HCT116 (cell line): Measurements from ENCODE around the gene WWOX. TPM values are rescaled to one million over a fixed set of nuclear protein-coding genes. Genes with fewer than 3 reads are reported as not detected.

Experiments used
- ATAC-seq: fragments of 200-7000 bp; cut with Tn5 transposase; 2 replicates; pipeline ENCODE4 v1.9.1; 2020; ENCODE audit warnings: mild to moderate bottlenecking, moderate library complexity
- BruUV-seq: library from RNA; stranded (reverse); fragments of 400-500 nt; replicated peaks from 2 replicates; lab custom pipeline; 2021; lab: Mats Ljungman, UMichigan
- CTCF ChIA-PET: fragments of 300-600 bp; sonication (Branson Sonifier 250); formaldehyde crosslinking; loops from one replicate; lab custom pipeline; 2021; ENCODE audit warnings: antibody characterized with exemption; lab: Charles Lee
- POLR2A ChIA-PET: fragments of 300-600, 350-600 bp; sonication (Branson Sonifier 250); formaldehyde crosslinking; loops from one replicate; lab custom pipeline; 2021; ENCODE audit warnings: antibody characterized with exemption; lab: Charles Lee
- RAD21 ChIA-PET, 2 experiments: fragments of 300-600 bp; sonication (Branson Sonifier 250); formaldehyde crosslinking; loops; one replicate each; lab custom pipeline; 2023; ENCODE audit warnings: low total read pairs in 2 of 2; ENCODE audit not compliant: uncharacterized antibody in 2 of 2, unreplicated experiment in 2 of 2, low non-redundant PET in 1 of 2; lab: Charles Lee
- DNase-seq: peaks from one replicate; pipeline ENCODE4 v3.0.0-alpha.2; 2010; ENCODE audit warnings: low read depth, low spot score
- H2AFZ ChIP-seq: fragments of 200-600 bp; shearing (Covaris generic), sonication (generic); 2 replicates; pipeline ENCODE4 v1.6.1; 2017; ENCODE audit warnings: low read depth, mixed run types, mixed read lengths, antibody characterized with exemption, low read length; ENCODE audit not compliant: poor library complexity, severe bottlenecking
- H3K27ac ChIP-seq: 2 replicates; pipeline ENCODE4 v1.5.1; 2012; ENCODE audit warnings: low read depth, low read length
- H3K27me3 ChIP-seq: fragments of 200-600 bp; sonication (generic); 2 replicates; pipeline ENCODE4 v1.6.1; 2016; ENCODE audit warnings: mixed run types, low read length, mixed read lengths; ENCODE audit not compliant: insufficient read depth
- H3K36me3 ChIP-seq, 2 experiments: fragments of 200-500 bp in 1 of 2; fragments of 200-600 bp in 1 of 2; sonication (Bioruptor generic) in 1 of 2; sonication (generic) in 1 of 2; 2 replicates each; pipeline versions ENCODE4 v1.5.1 to v1.6.1; 2014 to 2016; ENCODE audit warnings: low read length in 2 of 2, inconsistent platforms in 1 of 2, mixed read lengths in 1 of 2, mixed run types in 1 of 2; ENCODE audit not compliant: insufficient read depth in 2 of 2, control insufficient read depth in 1 of 2
- H3K4me1 ChIP-seq, 2 experiments: fragments of 200-600 bp in 1 of 2; sonication (generic) in 1 of 2; 2 replicates each; pipeline versions ENCODE4 v1.5.1 to v1.6.1; 2012 to 2017; ENCODE audit warnings: low read length in 2 of 2, inconsistent platforms in 1 of 2, mild to moderate bottlenecking in 1 of 2, mixed read lengths in 1 of 2, mixed run types in 1 of 2, moderate library complexity in 1 of 2; ENCODE audit not compliant: insufficient read depth in 2 of 2, control insufficient read depth in 1 of 2
- H3K4me2 ChIP-seq: fragments of 200-600 bp; sonication (generic); 2 replicates; pipeline ENCODE4 v1.6.1; 2017; ENCODE audit warnings: mixed run types, low read length, mixed read lengths
- H3K4me3 ChIP-seq, 2 experiments: fragments of 200-600 bp in 1 of 2; sonication (generic) in 1 of 2; replicated peaks in 1 of 2; 2 replicates each; pipeline ENCODE4 v1.5.1; 2011 to 2016; ENCODE audit warnings: low read length in 2 of 2, control low read depth in 1 of 2, low read depth in 1 of 2, mild to moderate bottlenecking in 1 of 2, mixed read lengths in 1 of 2, mixed run types in 1 of 2
- H3K79me2 ChIP-seq: fragments of 200-600 bp; sonication (generic); 2 replicates; pipeline ENCODE4 v1.6.1; 2017; ENCODE audit warnings: mild to moderate bottlenecking, mixed run types, low read length, moderate library complexity, mixed read lengths; ENCODE audit not compliant: insufficient read depth
- H3K9ac ChIP-seq: fragments of 200-600 bp; sonication (generic); 2 replicates; pipeline ENCODE4 v1.6.1; 2016; ENCODE audit warnings: low read length, mixed read lengths
- H3K9me2 ChIP-seq: fragments of 200-600 bp; sonication (generic), shearing (Covaris generic); 2 replicates; pipeline ENCODE4 v1.6.1; 2017; ENCODE audit warnings: mixed run types, mild to moderate bottlenecking, moderate library complexity; ENCODE audit not compliant: insufficient read depth
- H3K9me3 ChIP-seq, 2 experiments: fragments of 200-500 bp in 1 of 2; fragments of 200-600 bp in 1 of 2; sonication (Bioruptor generic) in 1 of 2; sonication (generic) in 1 of 2; 2 replicates each; pipeline ENCODE4 v1.6.1; 2014 to 2017; ENCODE audit warnings: low read length in 2 of 2, mixed read lengths in 2 of 2, inconsistent platforms in 1 of 2, low read depth in 1 of 2, mild to moderate bottlenecking in 1 of 2, mixed run types in 1 of 2, moderate library complexity in 1 of 2; ENCODE audit not compliant: control insufficient read depth in 1 of 2, insufficient read depth in 1 of 2
- H4K20me1 ChIP-seq: fragments of 200-600 bp; sonication (generic), shearing (Covaris generic); 2 replicates; pipeline ENCODE4 v1.6.1; 2017; ENCODE audit warnings: mixed run types, mild to moderate bottlenecking, moderate library complexity; ENCODE audit not compliant: insufficient read depth
- EGR1 ChIP-seq: IDR thresholded peaks from 2 replicates; pipeline ENCODE4 v1.6.1; 2012; ENCODE audit warnings: low read depth
- ELF1 ChIP-seq: IDR thresholded peaks from 2 replicates; pipeline ENCODE4 v1.6.1; 2012; ENCODE audit warnings: low read depth, borderline replicate concordance
- FOSL1 ChIP-seq: IDR thresholded peaks from 2 replicates; pipeline ENCODE4 v1.6.1; 2012; ENCODE audit warnings: low read depth
- JUND ChIP-seq: IDR thresholded peaks from 2 replicates; pipeline ENCODE4 v1.6.1; 2012
- POLR2AphosphoS5 ChIP-seq: IDR thresholded peaks from 2 replicates; pipeline ENCODE4 v1.6.1; 2011; ENCODE audit warnings: mild to moderate bottlenecking, low read depth, low read length, moderate library complexity
- SIN3A ChIP-seq: IDR thresholded peaks from 2 replicates; pipeline ENCODE4 v1.6.1; 2012; ENCODE audit warnings: low read depth
- SP1 ChIP-seq: IDR thresholded peaks from 2 replicates; pipeline ENCODE4 v1.6.1; 2012; ENCODE audit warnings: low read depth
- ZFX ChIP-seq: fragments of 450-650 bp; IDR thresholded peaks from 2 replicates; pipeline ENCODE4 v1.6.1; 2017
- ZNF274 ChIP-seq: fragments of 200-500 bp; sonication (Bioruptor generic); IDR thresholded peaks from 2 replicates; pipeline ENCODE4 v1.6.1; 2014; ENCODE audit warnings: mild to moderate bottlenecking, low read depth, low read length, inconsistent platforms
- intact Hi-C: fragments of 100-400 bp; cut with micrococcal nuclease; formaldehyde crosslinking; loops from 2 replicates; pipeline ENCODE4 v1.10.0; 2022
- total RNA-seq: library from RNA; stranded (reverse); gene quantifications from one replicate; pipeline ENCODE4 v1.2.1, GENCODE V29; 2021; ENCODE audit not compliant: unreplicated experiment
- TF ChIP-seq, protein P1 (sequence below), 3 experiments: fragments of 200-600 bp in 1 of 3; sonication (generic) in 1 of 3; IDR thresholded peaks in 2 of 3; conservative IDR thresholded peaks in 1 of 3; 2 replicates each; pipeline ENCODE4 v1.5.1; 2012 to 2017; ENCODE audit warnings: low read depth in 2 of 3, low read length in 2 of 3, antibody characterized with exemption in 1 of 3, borderline replicate concordance in 1 of 3, control low read depth in 1 of 3, mild to moderate bottlenecking in 1 of 3, mixed read lengths in 1 of 3, mixed run types in 1 of 3, moderate library complexity in 1 of 3; ENCODE audit not compliant: insufficient read depth in 1 of 3
- TF ChIP-seq, protein P2 (sequence below): IDR thresholded peaks from 2 replicates; pipeline ENCODE4 v1.6.1; 2011; ENCODE audit warnings: mild to moderate bottlenecking, low read length, moderate library complexity; ENCODE audit not compliant: insufficient replicate concordance; ENCODE audit errors: extremely low read depth
- TF ChIP-seq, protein P3 (sequence below): IDR thresholded peaks from 2 replicates; pipeline ENCODE4 v1.6.1; 2012; ENCODE audit warnings: low read depth

Gene WWOX
- total RNA-seq, 1 experiment from 2014 or later = 13.7 TPM

DNA sequence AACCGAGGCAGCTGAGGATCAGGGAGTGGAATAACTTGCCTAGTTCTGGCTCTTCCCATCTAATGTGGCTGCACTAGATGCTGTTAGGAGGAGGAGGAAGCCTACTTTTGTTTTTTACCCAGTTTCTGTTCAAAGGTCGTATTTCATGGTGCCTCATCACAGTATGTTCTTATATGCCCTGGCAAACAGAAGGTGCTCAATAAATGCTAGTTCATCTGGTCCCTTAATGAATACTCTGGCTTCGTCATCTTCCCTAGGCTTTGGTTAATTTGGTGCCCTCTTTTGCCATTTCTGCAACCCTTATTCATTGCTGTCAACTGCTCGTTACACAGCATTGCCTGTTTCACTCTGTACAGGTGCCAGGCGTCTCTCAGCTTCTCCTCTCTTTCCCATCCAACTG lies 151.7 kb downstream of the WWOX start (continued):
- TF ChIP-seq, protein P1, sequence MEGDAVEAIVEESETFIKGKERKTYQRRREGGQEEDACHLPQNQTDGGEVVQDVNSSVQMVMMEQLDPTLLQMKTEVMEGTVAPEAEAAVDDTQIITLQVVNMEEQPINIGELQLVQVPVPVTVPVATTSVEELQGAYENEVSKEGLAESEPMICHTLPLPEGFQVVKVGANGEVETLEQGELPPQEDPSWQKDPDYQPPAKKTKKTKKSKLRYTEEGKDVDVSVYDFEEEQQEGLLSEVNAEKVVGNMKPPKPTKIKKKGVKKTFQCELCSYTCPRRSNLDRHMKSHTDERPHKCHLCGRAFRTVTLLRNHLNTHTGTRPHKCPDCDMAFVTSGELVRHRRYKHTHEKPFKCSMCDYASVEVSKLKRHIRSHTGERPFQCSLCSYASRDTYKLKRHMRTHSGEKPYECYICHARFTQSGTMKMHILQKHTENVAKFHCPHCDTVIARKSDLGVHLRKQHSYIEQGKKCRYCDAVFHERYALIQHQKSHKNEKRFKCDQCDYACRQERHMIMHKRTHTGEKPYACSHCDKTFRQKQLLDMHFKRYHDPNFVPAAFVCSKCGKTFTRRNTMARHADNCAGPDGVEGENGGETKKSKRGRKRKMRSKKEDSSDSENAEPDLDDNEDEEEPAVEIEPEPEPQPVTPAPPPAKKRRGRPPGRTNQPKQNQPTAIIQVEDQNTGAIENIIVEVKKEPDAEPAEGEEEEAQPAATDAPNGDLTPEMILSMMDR (IDR thresholded peaks at IDR 0.05 in 2 of 3, conservative IDR thresholded peaks at IDR 0.05 in 1 of 3; ENCODE audit: borderline replicate concordance in 1 of 3, insufficient read depth in 1 of 3, low read depth in 2 of 3, low read length in 2 of 3) = no peak
- TF ChIP-seq EGR1 (no peak), SP1 (no peak), POLR2AphosphoS5 (no peak)

- no peaks in the 10 kb centered on the region for H3K9me3 ChIP-seq
- H3K9ac ChIP-seq = no peak overlapping the region
- BruUV-seq = no TSS peak
- no peaks in the 10 kb centered on the region for H3K4me1 ChIP-seq
- ChIA-PET POLR2A (no interaction called here), RAD21 (no interaction called here), CTCF (no interaction called here)
- H4K20me1 ChIP-seq = no peaks in the 10 kb centered on the region
- no peak for DNase-seq
- no peak overlapping the region for H2AFZ ChIP-seq
- TF ChIP-seq, protein P2, sequence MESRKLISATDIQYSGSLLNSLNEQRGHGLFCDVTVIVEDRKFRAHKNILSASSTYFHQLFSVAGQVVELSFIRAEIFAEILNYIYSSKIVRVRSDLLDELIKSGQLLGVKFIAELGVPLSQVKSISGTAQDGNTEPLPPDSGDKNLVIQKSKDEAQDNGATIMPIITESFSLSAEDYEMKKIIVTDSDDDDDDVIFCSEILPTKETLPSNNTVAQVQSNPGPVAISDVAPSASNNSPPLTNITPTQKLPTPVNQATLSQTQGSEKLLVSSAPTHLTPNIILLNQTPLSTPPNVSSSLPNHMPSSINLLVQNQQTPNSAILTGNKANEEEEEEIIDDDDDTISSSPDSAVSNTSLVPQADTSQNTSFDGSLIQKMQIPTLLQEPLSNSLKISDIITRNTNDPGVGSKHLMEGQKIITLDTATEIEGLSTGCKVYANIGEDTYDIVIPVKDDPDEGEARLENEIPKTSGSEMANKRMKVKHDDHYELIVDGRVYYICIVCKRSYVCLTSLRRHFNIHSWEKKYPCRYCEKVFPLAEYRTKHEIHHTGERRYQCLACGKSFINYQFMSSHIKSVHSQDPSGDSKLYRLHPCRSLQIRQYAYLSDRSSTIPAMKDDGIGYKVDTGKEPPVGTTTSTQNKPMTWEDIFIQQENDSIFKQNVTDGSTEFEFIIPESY = no peak
- TF ChIP-seq ZFX (no peak), ZNF274 (no peak), FOSL1 (no peak), SIN3A (no peak), ELF1 (no peak), EGR1 (no peak), JUND (no peak)
- TF ChIP-seq, protein P3, sequence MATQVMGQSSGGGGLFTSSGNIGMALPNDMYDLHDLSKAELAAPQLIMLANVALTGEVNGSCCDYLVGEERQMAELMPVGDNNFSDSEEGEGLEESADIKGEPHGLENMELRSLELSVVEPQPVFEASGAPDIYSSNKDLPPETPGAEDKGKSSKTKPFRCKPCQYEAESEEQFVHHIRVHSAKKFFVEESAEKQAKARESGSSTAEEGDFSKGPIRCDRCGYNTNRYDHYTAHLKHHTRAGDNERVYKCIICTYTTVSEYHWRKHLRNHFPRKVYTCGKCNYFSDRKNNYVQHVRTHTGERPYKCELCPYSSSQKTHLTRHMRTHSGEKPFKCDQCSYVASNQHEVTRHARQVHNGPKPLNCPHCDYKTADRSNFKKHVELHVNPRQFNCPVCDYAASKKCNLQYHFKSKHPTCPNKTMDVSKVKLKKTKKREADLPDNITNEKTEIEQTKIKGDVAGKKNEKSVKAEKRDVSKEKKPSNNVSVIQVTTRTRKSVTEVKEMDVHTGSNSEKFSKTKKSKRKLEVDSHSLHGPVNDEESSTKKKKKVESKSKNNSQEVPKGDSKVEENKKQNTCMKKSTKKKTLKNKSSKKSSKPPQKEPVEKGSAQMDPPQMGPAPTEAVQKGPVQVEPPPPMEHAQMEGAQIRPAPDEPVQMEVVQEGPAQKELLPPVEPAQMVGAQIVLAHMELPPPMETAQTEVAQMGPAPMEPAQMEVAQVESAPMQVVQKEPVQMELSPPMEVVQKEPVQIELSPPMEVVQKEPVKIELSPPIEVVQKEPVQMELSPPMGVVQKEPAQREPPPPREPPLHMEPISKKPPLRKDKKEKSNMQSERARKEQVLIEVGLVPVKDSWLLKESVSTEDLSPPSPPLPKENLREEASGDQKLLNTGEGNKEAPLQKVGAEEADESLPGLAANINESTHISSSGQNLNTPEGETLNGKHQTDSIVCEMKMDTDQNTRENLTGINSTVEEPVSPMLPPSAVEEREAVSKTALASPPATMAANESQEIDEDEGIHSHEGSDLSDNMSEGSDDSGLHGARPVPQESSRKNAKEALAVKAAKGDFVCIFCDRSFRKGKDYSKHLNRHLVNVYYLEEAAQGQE = no peak
- TF ChIP-seq, protein P1 (IDR thresholded peaks at IDR 0.05 in 2 of 3, conservative IDR thresholded peaks at IDR 0.05 in 1 of 3; ENCODE audit: borderline replicate concordance in 1 of 3, insufficient read depth in 1 of 3, low read depth in 2 of 3, low read length in 2 of 3) = no peak
- H3K36me3 ChIP-seq = no peaks in the 10 kb centered on the region
- no peaks in the 10 kb centered on the region for H3K27me3 ChIP-seq
- intact Hi-C loops = no loop called here
- no peaks in the 10 kb centered on the region for H3K79me2 ChIP-seq
- no peak overlapping the region for H3K4me3 ChIP-seq
- H3K4me2 ChIP-seq = no peak overlapping the region
- no peak for ATAC-seq
- H3K27ac ChIP-seq = no peak overlapping the region
- H3K9me2 ChIP-seq = no peaks in the 10 kb centered on the region
These were observed 153.3 kb downstream of the WWOX start for GRCh38 chr16:78252757-78253156.
